Muscle of arm (tissue), 12 donors: ENCODE results near the gene ZNF573. TPM values are rescaled to one million over a fixed set of nuclear protein-coding genes. Genes with fewer than 3 reads are reported as not detected.

Experiments
- DNase-seq: peaks from one replicate; pipeline ENCODE4 v3.0.0-alpha.2; 2013
- polyA plus RNA-seq, 12 donors: library from polyadenylated mRNA; unstranded; fragments of 120-200 nt; gene quantifications; one replicate each; pipeline ENCODE4 v1.2.1, GENCODE V29; 2013; ENCODE audit not compliant: insufficient read length in 12 of 12

The ZNF573 gene
- polyA plus RNA-seq, 12 donors = 7.7 to 20.5 (median 12.1) TPM; not detected in 2

- DNase-seq = no peak
Observed at GRCh38 chr19:37699057-37699456, 80.3 kb downstream of the ZNF573 start.

- DNase-seq = no peak
Observed at GRCh38 chr19:37698216-37698615, 81.2 kb downstream of the ZNF573 start.

GRCh38 chr19:37695144-37695899 is 84.1 kb downstream of the ZNF573 start:
- no peak for DNase-seq

GRCh38 chr19:37692956-37693620 is 86.3 kb downstream of the ZNF573 start:
- DNase-seq = no peak

- DNase-seq = peak; percentile 90
Observed at GRCh38 chr19:37691881-37692504, 87.4 kb downstream of the ZNF573 start.

Other genes with a start within 250 kb of the ZNF573 start
- 1 to 10 TPM in 11 of 12 donors, not detected in 1; 4.5 to 9.4 (median 7.0) TPM for gene ZNF571, start 184.8 kb downstream of the ZNF573 start, polyA plus RNA-seq
- gene ZNF540, start 184.7 kb downstream of the ZNF573 start, polyA plus RNA-seq = 1 to 10 TPM in 10 of 12 donors, not detected in 2; 1.5 to 3.3 (median 2.7) TPM
- 10 to 100 TPM in 11 of 12 donors, not detected in 1; 11.2 to 14.4 (median 13.7) TPM for gene ZFP30, start 124.1 kb downstream of the ZNF573 start, polyA plus RNA-seq
- gene ZNF607, start 59.8 kb downstream of the ZNF573 start, polyA plus RNA-seq = 1 to 10 TPM in 10 of 12 donors, not detected in 2; 4.5 to 8.0 (median 6.0) TPM
- gene WDR87, start 127.0 kb upstream of the ZNF573 start, polyA plus RNA-seq = under 1 TPM in 10 of 12 donors, not detected in 2; 0.06 to 0.34 (median 0.15) TPM
- 10 to 100 TPM in 4 of 12 donors, 1 to 10 TPM in 7, not detected in 1; 6.8 to 24.9 (median 9.1) TPM for gene SIPA1L3, start 127.6 kb upstream of the ZNF573 start, polyA plus RNA-seq